GOT3 (cell line): Measurements from ENCODE around the gene FARSB.
"Not testable (repeated sequence)": the region's sequence is repeated elsewhere in the genome, so short reads cannot be mapped to it uniquely, and the experiment has no call there.

Experiments
- DNase-seq: peaks from one replicate; lab custom pipeline; 2025; ENCODE audit warnings: mixed read lengths; lab: John Stamatoyannopoulos, UW

Gene FARSB

GRCh38 chr2:222655787-222656525, at the start of gene FARSB:
Gene FARSB (minus strand): TSS chr2:222656092. CDS start chr2:222656073, 19 bp downstream.
- peak; percentile 81 for DNase-seq

- DNase-seq = no peak
These were observed 48.0 kb upstream of the FARSB start for GRCh38 chr2:222703886-222704285.

- no peak for DNase-seq
These were observed 47.2 kb upstream of the FARSB start for GRCh38 chr2:222703091-222703490.

GRCh38 chr2:222701721-222702131, 45.8 kb upstream of the FARSB start:
- DNase-seq = no peak

- no peak for DNase-seq
These were observed 45.3 kb upstream of the FARSB start for GRCh38 chr2:222701233-222701632.

GRCh38 chr2:222698276-222698675, 42.4 kb upstream of the FARSB start:
- no peak for DNase-seq

GRCh38 chr2:222693837-222694236, 37.9 kb upstream of the FARSB start:
- no peak for DNase-seq

- not testable (repeated sequence) for DNase-seq
These were observed 37.5 kb upstream of the FARSB start for GRCh38 chr2:222693413-222693812.

- DNase-seq = peak; percentile 4
These were observed 34.8 kb upstream of the FARSB start for GRCh38 chr2:222690564-222691200.

GRCh38 chr2:222689322-222689721, 33.4 kb upstream of the FARSB start:
- DNase-seq = no peak

GRCh38 chr2:222688917-222689316, 33.0 kb upstream of the FARSB start:
- no peak for DNase-seq

- no peak for DNase-seq
These were observed 30.3 kb upstream of the FARSB start for GRCh38 chr2:222686086-222686750.

- DNase-seq = no peak
These were observed 27.9 kb upstream of the FARSB start for GRCh38 chr2:222683805-222684204.

GRCh38 chr2:222677981-222678380, 22.1 kb upstream of the FARSB start:
- DNase-seq = no peak

GRCh38 chr2:222673883-222674282, 18.0 kb upstream of the FARSB start:
- DNase-seq = no peak

- no peak for DNase-seq
These were observed 17.4 kb upstream of the FARSB start for GRCh38 chr2:222673273-222673672.

- no peak for DNase-seq
These were observed 16.1 kb upstream of the FARSB start for GRCh38 chr2:222672068-222672401.

- DNase-seq = no peak
These were observed 15.6 kb upstream of the FARSB start, which contains the start of gene MOGAT1 for GRCh38 chr2:222671259-222672067. Gene MOGAT1 (plus strand): TSS chr2:222671658. CDS start chr2:222671786, 128 bp downstream.

GRCh38 chr2:222670191-222671038, 14.5 kb upstream of the FARSB start:
- DNase-seq = no peak

- no peak for DNase-seq
These were observed 13.5 kb upstream of the FARSB start for GRCh38 chr2:222669353-222669752.

GRCh38 chr2:222668494-222669154, 12.7 kb upstream of the FARSB start:
- DNase-seq = no peak
